ENCODE results near the gene MORC4. TPM values are rescaled to one million over a fixed set of nuclear protein-coding genes. Genes with fewer than 3 reads are reported as not detected.

Gene MORC4
- total RNA-seq, 4 donors from 2014 or later: 5.0 to 10.0 (median 8.4) TPM

DNA sequence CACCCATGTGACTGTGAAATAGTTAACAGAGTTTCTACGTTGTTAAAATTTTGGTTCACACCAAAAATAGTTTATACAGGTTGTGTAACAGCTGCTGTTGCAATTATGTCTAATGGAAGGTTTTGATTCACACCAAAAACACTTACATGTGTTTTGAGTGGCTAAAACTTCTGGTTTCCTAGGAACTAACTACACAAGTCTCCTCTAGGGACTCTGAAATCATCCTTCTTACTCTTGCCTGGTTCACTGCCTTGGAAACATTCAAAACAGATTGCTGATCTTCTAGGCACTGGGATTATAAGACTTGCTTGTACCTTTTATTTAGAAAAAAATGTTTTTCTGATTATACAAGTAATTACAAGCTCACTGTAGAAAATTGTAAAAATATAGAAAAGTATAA, 14.9 kb upstream of the MORC4 start:
- in situ Hi-C loops (cut with MboI; ENCODE audit: low sequenced_read_pairs in 4 of 4) (loop anchor here in 1 of 4 donors (25.0 kb wide), 1 partner anchor 772 kb away; the partner anchor contains the start of genes NCBP2L and TSC22D3), intact Hi-C loops (cut with DNase I; ENCODE audit: low total_unique reads) (no loop called here)
- TF ChIP-seq POLR2A (IDR thresholded peaks at IDR 0.05): no peak
- TF ChIP-seq, protein P1, sequence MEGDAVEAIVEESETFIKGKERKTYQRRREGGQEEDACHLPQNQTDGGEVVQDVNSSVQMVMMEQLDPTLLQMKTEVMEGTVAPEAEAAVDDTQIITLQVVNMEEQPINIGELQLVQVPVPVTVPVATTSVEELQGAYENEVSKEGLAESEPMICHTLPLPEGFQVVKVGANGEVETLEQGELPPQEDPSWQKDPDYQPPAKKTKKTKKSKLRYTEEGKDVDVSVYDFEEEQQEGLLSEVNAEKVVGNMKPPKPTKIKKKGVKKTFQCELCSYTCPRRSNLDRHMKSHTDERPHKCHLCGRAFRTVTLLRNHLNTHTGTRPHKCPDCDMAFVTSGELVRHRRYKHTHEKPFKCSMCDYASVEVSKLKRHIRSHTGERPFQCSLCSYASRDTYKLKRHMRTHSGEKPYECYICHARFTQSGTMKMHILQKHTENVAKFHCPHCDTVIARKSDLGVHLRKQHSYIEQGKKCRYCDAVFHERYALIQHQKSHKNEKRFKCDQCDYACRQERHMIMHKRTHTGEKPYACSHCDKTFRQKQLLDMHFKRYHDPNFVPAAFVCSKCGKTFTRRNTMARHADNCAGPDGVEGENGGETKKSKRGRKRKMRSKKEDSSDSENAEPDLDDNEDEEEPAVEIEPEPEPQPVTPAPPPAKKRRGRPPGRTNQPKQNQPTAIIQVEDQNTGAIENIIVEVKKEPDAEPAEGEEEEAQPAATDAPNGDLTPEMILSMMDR (IDR thresholded peaks at IDR 0.05 in 4 of 5, conservative IDR thresholded peaks at IDR 0.05 in 1 of 5): no peak
- ATAC-seq (no peak), DNase-seq (no peak)
- H3K36me3 ChIP-seq: no peaks in the 10 kb centered on the region
- H3K4me1 ChIP-seq: no peaks in the 10 kb centered on the region
- H3K27ac ChIP-seq: no peak overlapping the region
- H3K9me3 ChIP-seq: no peaks in the 10 kb centered on the region
- H3K4me3 ChIP-seq: no peak overlapping the region
- H3K27me3 ChIP-seq: no peaks in the 10 kb centered on the region

GRCh38 chrX:107008034-107008433, 8.0 kb upstream of the MORC4 start:
- intact Hi-C loops (cut with DNase I; ENCODE audit: low total_unique reads) (no loop called here), in situ Hi-C loops (cut with MboI; ENCODE audit: low sequenced_read_pairs in 4 of 4) (loop anchor here in 1 of 4 donors (25.0 kb wide), 1 partner anchor 779 kb away; the partner anchor contains the start of genes NCBP2L and TSC22D3)
- Histone ChIP-seq H3K36me3 (no peaks in the 10 kb centered on the region), H3K4me1 (no peaks in the 10 kb centered on the region), H3K4me3 (no peak overlapping the region), H3K27me3 (no peaks in the 10 kb centered on the region), H3K27ac (no peak overlapping the region), H3K9me3 (no peaks in the 10 kb centered on the region)
- no peak for DNase-seq
- ATAC-seq: no peak
- TF ChIP-seq, protein P1 (IDR thresholded peaks at IDR 0.05 in 4 of 5, conservative IDR thresholded peaks at IDR 0.05 in 1 of 5): no peak
- TF ChIP-seq POLR2A (IDR thresholded peaks at IDR 0.05): no peak

GRCh38 chrX:106999002-106999975, 723 bp downstream of the MORC4 start:
- Histone ChIP-seq H3K36me3 (no peaks in the 10 kb centered on the region), H3K27me3 (no peaks in the 10 kb centered on the region), H3K27ac (peak overlapping the region; percentile 55 to 69 (median 64)), H3K4me1 (no peaks in the 10 kb centered on the region), H3K9me3 (no peaks in the 10 kb centered on the region), H3K4me3 (peak overlapping the region; percentile 53 to 61 (median 60))
- intact Hi-C loops (cut with DNase I; ENCODE audit: low total_unique reads) (loop anchor here (10.0 kb wide), 1 partner anchor 896 kb away; no protein-coding TSS in a partner anchor), in situ Hi-C loops (cut with MboI; ENCODE audit: low sequenced_read_pairs in 4 of 4) (no loop called here)
- TF ChIP-seq, protein P1 (IDR thresholded peaks at IDR 0.05 in 4 of 5, conservative IDR thresholded peaks at IDR 0.05 in 1 of 5): peak in 3 of 5 experiments; percentile 19 to 49 (median 40)
- TF ChIP-seq POLR2A (IDR thresholded peaks at IDR 0.05): no peak
- ATAC-seq (peak; percentile 67 to 78), DNase-seq (peak; percentile 25 to 42)

GRCh38 chrX:106997611-106998010, 2.4 kb downstream of the MORC4 start:
- no peaks in the 10 kb centered on the region for H3K4me1 ChIP-seq
- TF ChIP-seq, protein P1 (IDR thresholded peaks at IDR 0.05 in 4 of 5, conservative IDR thresholded peaks at IDR 0.05 in 1 of 5): no peak
- TF ChIP-seq POLR2A (IDR thresholded peaks at IDR 0.05): no peak

More at GRCh38 chrX:106997611-106998010, 2.4 kb downstream of the MORC4 start:
- in situ Hi-C loops (cut with MboI; ENCODE audit: low sequenced_read_pairs in 4 of 4) (no loop called here), intact Hi-C loops (cut with DNase I; ENCODE audit: low total_unique reads) (loop anchor here (10.0 kb wide), 1 partner anchor 897 kb away; no protein-coding TSS in a partner anchor)
- H3K27me3 ChIP-seq: no peaks in the 10 kb centered on the region
- ATAC-seq (no peak), DNase-seq (no peak)
- no peak overlapping the region for H3K4me3 ChIP-seq
- H3K36me3 ChIP-seq: no peaks in the 10 kb centered on the region
- no peaks in the 10 kb centered on the region for H3K9me3 ChIP-seq
- H3K27ac ChIP-seq: no peak overlapping the region
